K562 treated with DMSO at 1 percent for 48 hours (cell line): Measurements from ENCODE around the gene IRAK3. TPM values are rescaled to one million over a fixed set of nuclear protein-coding genes. Genes with fewer than 3 reads are reported as not detected.

Experiments
- total RNA-seq: library from RNA; unstranded; fragments of 300-600 nt; gene quantifications from 2 replicates; pipeline ENCODE4 v1.2.3, GENCODE V29; 2022; ENCODE audit warnings: low replicate concordance; ENCODE audit errors: extremely low read depth

IRAK3 gene, protein sequence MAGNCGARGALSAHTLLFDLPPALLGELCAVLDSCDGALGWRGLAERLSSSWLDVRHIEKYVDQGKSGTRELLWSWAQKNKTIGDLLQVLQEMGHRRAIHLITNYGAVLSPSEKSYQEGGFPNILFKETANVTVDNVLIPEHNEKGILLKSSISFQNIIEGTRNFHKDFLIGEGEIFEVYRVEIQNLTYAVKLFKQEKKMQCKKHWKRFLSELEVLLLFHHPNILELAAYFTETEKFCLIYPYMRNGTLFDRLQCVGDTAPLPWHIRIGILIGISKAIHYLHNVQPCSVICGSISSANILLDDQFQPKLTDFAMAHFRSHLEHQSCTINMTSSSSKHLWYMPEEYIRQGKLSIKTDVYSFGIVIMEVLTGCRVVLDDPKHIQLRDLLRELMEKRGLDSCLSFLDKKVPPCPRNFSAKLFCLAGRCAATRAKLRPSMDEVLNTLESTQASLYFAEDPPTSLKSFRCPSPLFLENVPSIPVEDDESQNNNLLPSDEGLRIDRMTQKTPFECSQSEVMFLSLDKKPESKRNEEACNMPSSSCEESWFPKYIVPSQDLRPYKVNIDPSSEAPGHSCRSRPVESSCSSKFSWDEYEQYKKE
- not detected in 2 replicates for total RNA-seq

DNA sequence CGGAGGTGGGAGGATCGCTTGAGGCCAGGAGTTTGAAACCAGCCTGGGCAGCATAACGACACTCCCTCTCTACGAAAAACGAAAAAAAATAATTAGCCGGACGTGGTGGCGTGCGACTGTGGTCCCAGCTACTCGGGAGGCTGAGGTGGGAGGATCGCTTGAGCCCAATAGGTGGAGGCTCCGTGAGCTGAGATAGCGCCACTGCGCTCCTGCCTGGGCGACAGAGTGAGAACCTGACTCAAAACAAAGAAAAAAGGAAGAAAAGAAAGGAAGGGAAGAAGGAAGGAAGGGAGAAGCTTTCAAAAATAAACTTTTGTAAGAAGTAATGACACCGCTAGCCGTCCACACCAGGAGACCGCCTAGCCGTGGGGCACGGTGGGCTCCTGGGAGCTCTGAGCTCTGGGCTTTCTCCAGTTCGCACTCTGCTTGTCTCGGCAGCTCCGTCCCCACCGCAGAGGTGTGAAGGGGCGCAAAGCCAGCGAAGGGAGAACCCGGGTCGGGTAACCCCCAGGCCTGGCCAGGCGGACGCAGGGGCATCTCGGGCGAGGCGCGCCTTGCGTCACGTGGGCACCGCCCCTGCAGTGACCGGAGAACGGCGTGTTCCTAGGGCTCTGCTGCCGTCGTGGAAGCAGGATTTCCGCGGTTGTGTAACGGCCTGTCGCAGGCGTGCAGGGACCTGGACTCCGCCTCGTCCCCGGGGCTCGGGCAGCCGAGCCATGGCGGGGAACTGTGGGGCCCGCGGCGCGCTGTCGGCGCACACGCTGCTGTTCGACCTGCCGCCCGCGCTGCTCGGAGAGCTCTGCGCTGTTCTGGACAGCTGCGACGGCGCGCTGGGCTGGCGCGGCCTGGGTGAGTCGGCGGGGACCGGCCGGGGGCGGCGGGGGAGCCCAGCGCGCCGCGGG is at the start of gene IRAK3:
TSS of gene IRAK3 (plus strand) at position 631 of the 902 bp plus-strand sequence. CDS start at position 717, 86 bp downstream.

DNA sequence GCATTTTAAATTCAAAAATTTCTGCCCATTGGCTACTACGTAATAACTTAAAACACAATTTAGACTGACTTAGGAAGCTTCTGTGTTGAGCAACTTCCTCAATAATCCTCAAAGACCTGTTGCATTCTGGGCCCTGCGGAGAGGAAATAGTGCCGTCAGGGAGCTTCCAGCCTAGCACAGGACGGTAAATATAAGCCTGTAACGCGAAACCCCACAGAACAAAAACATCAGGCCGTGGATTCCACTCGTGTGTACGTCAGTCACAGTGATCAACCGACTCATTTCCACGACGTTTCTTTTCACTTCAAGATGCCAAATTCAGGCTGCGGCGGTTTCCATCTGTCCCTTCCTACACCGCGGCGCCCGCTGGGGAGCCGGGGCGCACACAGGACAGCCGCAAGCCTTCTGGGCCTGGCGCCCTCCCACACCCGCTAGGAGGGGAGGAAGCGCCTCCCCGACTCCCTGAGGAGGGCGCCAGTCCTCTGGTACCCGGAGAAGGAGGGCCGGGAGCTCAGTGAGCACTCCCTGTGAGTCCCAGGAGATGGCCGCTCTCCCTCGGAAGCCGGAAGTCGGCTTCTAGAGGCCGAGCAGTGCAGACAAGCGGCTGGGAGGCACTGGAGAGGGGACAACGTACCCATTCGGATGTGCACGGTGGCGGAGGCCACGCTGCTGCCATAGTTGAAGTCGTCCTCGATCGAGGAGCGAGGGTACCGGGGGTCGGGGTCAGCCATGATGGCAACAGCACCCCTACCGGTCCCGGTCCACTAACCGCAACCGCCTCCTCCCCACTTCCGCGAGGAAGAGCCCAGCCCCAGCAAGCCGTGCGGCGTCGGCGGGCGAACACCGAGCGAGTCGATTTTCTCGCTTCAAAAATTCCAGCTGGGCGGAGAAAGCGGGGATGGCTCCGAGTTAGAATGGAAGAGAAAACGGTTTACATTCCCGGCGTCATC is 19.5 kb upstream of the IRAK3 start, which contains the start of gene TMBIM4:
TSS of gene TMBIM4 (minus strand) at position 776 of the 950 bp plus-strand sequence. CDS start at position 731, 45 bp downstream.

DNA sequence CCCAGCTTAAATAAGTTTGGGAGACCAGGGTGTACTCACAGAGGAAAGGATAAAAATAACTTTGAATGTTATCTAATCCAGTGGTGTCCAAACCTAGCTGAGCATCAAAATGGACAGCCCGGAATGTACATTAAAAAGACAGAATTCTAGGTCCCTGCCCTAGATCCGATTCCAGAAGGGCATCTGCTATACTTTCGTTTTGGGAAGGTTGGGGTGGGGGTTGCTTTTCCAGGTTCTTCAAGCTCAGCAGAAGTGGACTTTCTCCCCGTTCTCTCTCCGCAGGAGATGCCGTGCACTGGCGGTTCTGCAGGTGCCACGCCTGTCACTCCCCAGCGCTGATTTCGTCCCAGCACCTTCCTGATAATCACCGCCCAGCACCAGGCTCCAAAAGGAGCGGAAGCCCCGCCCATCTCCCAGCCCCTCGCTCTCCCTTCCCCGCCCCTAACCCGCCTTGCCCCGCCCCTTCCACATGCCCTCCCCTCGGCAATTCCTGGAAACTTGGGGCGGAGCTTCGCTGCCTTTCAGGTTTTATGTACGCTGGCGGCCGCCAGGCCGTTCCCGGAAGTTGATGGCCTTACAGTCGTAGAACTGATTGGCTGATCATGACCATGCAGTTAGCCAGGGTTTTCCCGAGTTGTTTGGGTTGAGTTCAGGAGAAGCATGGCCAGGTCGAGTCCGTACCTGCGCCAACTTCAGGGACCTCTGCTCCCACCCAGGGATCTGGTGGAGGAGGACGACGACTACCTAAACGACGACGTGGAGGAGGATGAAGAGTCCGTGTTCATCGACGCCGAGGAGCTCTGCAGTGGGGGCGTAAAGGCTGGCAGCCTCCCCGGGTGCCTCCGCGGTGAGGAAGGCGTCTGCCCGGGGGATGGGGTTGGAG is 113.2 kb downstream of the IRAK3 start, which contains the start of gene HELB:
TSS of gene HELB (plus strand) at position 550 of the 883 bp plus-strand sequence. CDS start at position 661, 111 bp downstream.

Other genes with a start within 250 kb of the IRAK3 start
- not detected in 2 replicates for gene LLPH, start 58.5 kb upstream of the IRAK3 start, total RNA-seq
- gene TMBIM4, start 19.2 kb upstream of the IRAK3 start, total RNA-seq, result not detected in 2 replicates
- not detected in 2 replicates for gene HELB, start 113.3 kb downstream of the IRAK3 start, total RNA-seq